Loucy (cell line): ENCODE data around the gene HK1.

Source experiments
- H2AFZ ChIP-seq: fragments of 200-600 bp; sonication (generic); 2 replicates; pipeline ENCODE4 v1.6.0; 2016; ENCODE audit warnings: antibody characterized with exemption, mild to moderate bottlenecking, low read length, moderate library complexity
- H3F3A ChIP-seq: fragments of 200-600 bp; 2 replicates; pipeline ENCODE4 v1.6.0; 2016; ENCODE audit warnings: antibody characterized with exemption, low read depth, mild to moderate bottlenecking
- H3K27me3 ChIP-seq: fragments of 200-600 bp; sonication (generic); 2 replicates; pipeline ENCODE4 v1.6.1; 2014; ENCODE audit warnings: low read length, mild to moderate bottlenecking; ENCODE audit not compliant: insufficient read depth, poor library complexity, severe bottlenecking
- H3K36me3 ChIP-seq: fragments of 200-600 bp; sonication (generic); 2 replicates; pipeline ENCODE4 v1.6.1; 2016; ENCODE audit warnings: low read length; ENCODE audit not compliant: insufficient read depth
- H3K4me1 ChIP-seq: fragments of 200-600 bp; sonication (generic); 2 replicates; pipeline ENCODE4 v1.5.1; 2014; ENCODE audit warnings: low read length, mild to moderate bottlenecking; ENCODE audit not compliant: insufficient read depth, poor library complexity, severe bottlenecking
- H3K4me2 ChIP-seq: fragments of 200-600 bp; sonication (generic); 2 replicates; pipeline ENCODE4 v1.6.0; 2014; ENCODE audit warnings: antibody characterized with exemption, low read length, low read depth, mild to moderate bottlenecking; ENCODE audit not compliant: poor library complexity, severe bottlenecking
- H3K4me3 ChIP-seq: fragments of 200-600 bp; sonication (generic); 2 replicates; pipeline ENCODE4 v1.5.1; 2014; ENCODE audit warnings: low read length, mild to moderate bottlenecking, mixed read lengths; ENCODE audit not compliant: poor library complexity, severe bottlenecking
- H3K79me2 ChIP-seq: fragments of 200-600 bp; sonication (generic); 2 replicates; pipeline ENCODE4 v1.6.1; 2014; ENCODE audit warnings: low read length; ENCODE audit not compliant: insufficient read depth
- H3K9ac ChIP-seq: fragments of 200-600 bp; sonication (generic); 2 replicates; pipeline ENCODE4 v1.6.0; 2014; ENCODE audit warnings: mild to moderate bottlenecking, low read depth, low read length, moderate library complexity; ENCODE audit not compliant: poor library complexity, severe bottlenecking
- H3K9me2 ChIP-seq: fragments of 200-600 bp; sonication (generic); replicated peaks from 2 replicates; pipeline ENCODE4 v1.6.1; 2016; ENCODE audit warnings: low read depth, low read length, mixed read lengths
- H3K9me3 ChIP-seq: fragments of 200-600 bp; sonication (generic); 2 replicates; pipeline ENCODE4 v1.6.1; 2014; ENCODE audit warnings: mild to moderate bottlenecking, antibody characterized with exemption, low read length, low read depth; ENCODE audit not compliant: insufficient read depth
- H4K20me1 ChIP-seq: fragments of 200-600 bp; sonication (generic); 2 replicates; pipeline ENCODE4 v1.6.0; 2014; ENCODE audit warnings: antibody characterized with exemption, low read length, mild to moderate bottlenecking; ENCODE audit not compliant: insufficient read depth, poor library complexity, severe bottlenecking
- EZH2phosphoT487 ChIP-seq: fragments of 200-600 bp; IDR thresholded peaks from 2 replicates; pipeline ENCODE4 v1.6.1; 2018; ENCODE audit warnings: antibody characterized with exemption, mild to moderate bottlenecking, moderate library complexity, borderline replicate concordance
- TF ChIP-seq, protein P1 (sequence below): fragments of 200-600 bp; sonication (generic); conservative IDR thresholded peaks from 2 replicates; pipeline ENCODE4 v1.5.1; 2014; ENCODE audit warnings: mild to moderate bottlenecking, antibody characterized with exemption, low read length

Gene HK1

DNA sequence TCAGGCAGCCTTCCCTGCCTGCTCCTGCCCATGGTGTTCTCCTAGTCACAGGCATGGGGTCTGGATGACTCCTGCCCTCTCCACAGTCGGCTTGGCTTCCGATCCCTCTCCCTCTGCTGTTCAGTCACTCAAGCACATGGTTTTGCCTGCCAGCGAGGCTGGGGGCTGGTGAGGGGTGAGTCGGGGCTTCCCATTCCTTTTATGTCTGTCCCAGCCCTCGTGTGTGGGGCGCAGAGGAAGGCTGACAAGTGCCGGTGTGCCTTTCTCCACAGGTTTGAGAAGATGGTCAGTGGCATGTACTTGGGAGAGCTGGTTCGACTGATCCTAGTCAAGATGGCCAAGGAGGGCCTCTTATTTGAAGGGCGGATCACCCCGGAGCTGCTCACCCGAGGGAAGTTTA is 98.4 kb downstream of the HK1 start:
- no peak overlapping the region for H2AFZ ChIP-seq
- no peaks in the 10 kb centered on the region for H3K27me3 ChIP-seq
- H3K9me2 ChIP-seq = no peaks in the 10 kb centered on the region
- no peaks in the 10 kb centered on the region for H4K20me1 ChIP-seq
- H3K36me3 ChIP-seq = peaks cover 94% of the 10 kb centered on the region; the same call in 1 of the 2 replicates
- H3K4me2 ChIP-seq = no peak overlapping the region
- no peaks in the 10 kb centered on the region for H3K9me3 ChIP-seq
- H3K79me2 ChIP-seq = no peaks in the 10 kb centered on the region
- no peak overlapping the region for H3K4me3 ChIP-seq
- H3K9ac ChIP-seq = no peak overlapping the region
- TF ChIP-seq, protein P1, sequence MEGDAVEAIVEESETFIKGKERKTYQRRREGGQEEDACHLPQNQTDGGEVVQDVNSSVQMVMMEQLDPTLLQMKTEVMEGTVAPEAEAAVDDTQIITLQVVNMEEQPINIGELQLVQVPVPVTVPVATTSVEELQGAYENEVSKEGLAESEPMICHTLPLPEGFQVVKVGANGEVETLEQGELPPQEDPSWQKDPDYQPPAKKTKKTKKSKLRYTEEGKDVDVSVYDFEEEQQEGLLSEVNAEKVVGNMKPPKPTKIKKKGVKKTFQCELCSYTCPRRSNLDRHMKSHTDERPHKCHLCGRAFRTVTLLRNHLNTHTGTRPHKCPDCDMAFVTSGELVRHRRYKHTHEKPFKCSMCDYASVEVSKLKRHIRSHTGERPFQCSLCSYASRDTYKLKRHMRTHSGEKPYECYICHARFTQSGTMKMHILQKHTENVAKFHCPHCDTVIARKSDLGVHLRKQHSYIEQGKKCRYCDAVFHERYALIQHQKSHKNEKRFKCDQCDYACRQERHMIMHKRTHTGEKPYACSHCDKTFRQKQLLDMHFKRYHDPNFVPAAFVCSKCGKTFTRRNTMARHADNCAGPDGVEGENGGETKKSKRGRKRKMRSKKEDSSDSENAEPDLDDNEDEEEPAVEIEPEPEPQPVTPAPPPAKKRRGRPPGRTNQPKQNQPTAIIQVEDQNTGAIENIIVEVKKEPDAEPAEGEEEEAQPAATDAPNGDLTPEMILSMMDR = no peak
- TF ChIP-seq EZH2phosphoT487 = no peak
- no peaks in the 10 kb centered on the region for H3F3A ChIP-seq
- no peaks in the 10 kb centered on the region for H3K4me1 ChIP-seq

DNA sequence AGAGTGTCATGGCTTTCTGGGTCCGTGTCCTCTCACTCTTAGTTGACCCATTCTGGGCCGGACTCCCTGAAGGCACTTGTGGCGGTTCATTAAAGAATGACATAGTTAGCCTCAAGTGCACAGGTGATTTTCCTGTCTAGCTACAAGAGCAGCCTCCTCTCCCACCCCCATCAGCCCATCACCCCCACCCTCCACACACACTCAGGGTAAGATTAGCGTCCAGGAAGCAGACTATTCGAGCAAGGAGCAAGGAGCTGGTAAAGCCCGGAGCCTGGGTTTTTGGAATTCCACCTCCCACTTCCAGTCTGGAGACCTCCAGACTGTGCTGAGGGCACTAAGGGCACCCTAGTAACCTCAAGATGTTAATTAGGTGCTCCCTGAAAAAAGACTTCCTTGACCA is 98.9 kb downstream of the HK1 start:
- Histone ChIP-seq H3K36me3 (peaks cover 94% of the 10 kb centered on the region; the same call in 1 of the 2 replicates), H3K9ac (no peak overlapping the region), H3K4me3 (no peak overlapping the region), H2AFZ (no peak overlapping the region), H3K4me2 (no peak overlapping the region), H3K4me1 (no peaks in the 10 kb centered on the region), H3K79me2 (no peaks in the 10 kb centered on the region), H3K9me2 (no peaks in the 10 kb centered on the region), H3K9me3 (no peaks in the 10 kb centered on the region), H4K20me1 (no peaks in the 10 kb centered on the region), H3F3A (no peaks in the 10 kb centered on the region), H3K27me3 (no peaks in the 10 kb centered on the region)
- TF ChIP-seq, protein P1 = no peak
- TF ChIP-seq EZH2phosphoT487 = no peak

DNA sequence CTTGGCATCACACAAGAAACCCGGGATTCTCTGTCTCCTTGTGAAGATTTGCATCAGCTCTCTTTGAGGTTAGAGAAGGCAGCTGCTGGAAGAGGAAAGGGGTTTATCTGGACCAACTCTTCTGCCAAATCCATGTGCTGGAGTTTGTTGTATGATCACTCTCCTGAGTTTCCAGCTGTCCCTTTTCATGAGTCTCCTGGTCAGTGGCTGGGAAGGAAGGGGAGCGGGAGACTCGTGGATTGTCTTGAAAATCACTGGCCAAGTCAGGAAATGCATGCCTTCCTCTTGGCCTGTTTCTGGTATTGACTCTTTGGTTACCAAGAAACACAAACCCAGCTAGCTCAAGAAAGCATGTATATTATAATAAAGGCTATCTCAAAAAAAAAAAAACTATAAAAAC is 99.6 kb downstream of the HK1 start:
- TF ChIP-seq EZH2phosphoT487 = no peak
- TF ChIP-seq, protein P1 = no peak
- peaks cover 96% of the 10 kb centered on the region; the same call in 1 of the 2 replicates for H3K36me3 ChIP-seq

More for the DNA sequence above, 99.6 kb downstream of the HK1 start:
- H3K4me3 ChIP-seq = no peak overlapping the region
- no peaks in the 10 kb centered on the region for H3F3A ChIP-seq
- no peaks in the 10 kb centered on the region for H3K4me1 ChIP-seq
- H4K20me1 ChIP-seq = no peaks in the 10 kb centered on the region
- no peaks in the 10 kb centered on the region for H3K79me2 ChIP-seq
- no peaks in the 10 kb centered on the region for H3K9me3 ChIP-seq
- no peak overlapping the region for H3K9ac ChIP-seq
- H3K9me2 ChIP-seq = no peaks in the 10 kb centered on the region
- no peak overlapping the region for H3K4me2 ChIP-seq
- H3K27me3 ChIP-seq = no peaks in the 10 kb centered on the region
- no peak overlapping the region for H2AFZ ChIP-seq
